Caki2 (cell line): ENCODE measurements around the gene GPR37. TPM values are rescaled to one million over a fixed set of nuclear protein-coding genes. Genes with fewer than 3 reads are reported as not detected.

Experiments
- DNase-seq: peaks from one replicate; pipeline ENCODE4 v3.0.0-alpha.2; 2015; ENCODE audit warnings: low read depth
- in situ Hi-C: cut with HindIII; loops from 2 replicates; pipeline ENCODE4 v1.10.0; 2016; ENCODE audit warnings: low sequenced_read_pairs, low pct_unique_long_range_greater_than_20kb, mixed read lengths
- total RNA-seq: library from RNA; depleted of rRNA; stranded (reverse); fragments of >200 nt; shearing (Covaris generic); gene quantifications from 2 replicates; pipeline ENCODE4 v1.2.3, GENCODE V29; 2014; ENCODE audit warnings: low replicate concordance

The GPR37 gene
- total RNA-seq, 1 experiment from 2014 or later = not detected

- DNase-seq = no peak
- in situ Hi-C loops = no loop called here
These were observed 16.5 kb upstream of the GPR37 start for GRCh38 chr7:124781907-124782734.

- DNase-seq = no peak
- in situ Hi-C loops = no loop called here
These were observed 15.8 kb upstream of the GPR37 start for GRCh38 chr7:124781418-124781817.

- in situ Hi-C loops = no loop called here
- no peak for DNase-seq
These were observed 15.0 kb upstream of the GPR37 start for GRCh38 chr7:124780608-124781007.

- no peak for DNase-seq
- in situ Hi-C loops = no loop called here
These were observed 14.5 kb upstream of the GPR37 start for GRCh38 chr7:124780056-124780455.

GRCh38 chr7:124779620-124780019 lies 14.0 kb upstream of the GPR37 start:
- DNase-seq = no peak
- in situ Hi-C loops = no loop called here

GRCh38 chr7:124779194-124779593 lies 13.6 kb upstream of the GPR37 start:
- no peak for DNase-seq
- in situ Hi-C loops = no loop called here

GRCh38 chr7:124777268-124777667 lies 11.7 kb upstream of the GPR37 start:
- in situ Hi-C loops = no loop called here
- no peak for DNase-seq

- in situ Hi-C loops = no loop called here
- no peak for DNase-seq
These were observed 10.6 kb upstream of the GPR37 start for GRCh38 chr7:124776153-124776552.

- in situ Hi-C loops = no loop called here
- no peak for DNase-seq
These were observed 9.8 kb upstream of the GPR37 start for GRCh38 chr7:124775422-124775821.

GRCh38 chr7:124773938-124774337 lies 8.3 kb upstream of the GPR37 start:
- no peak for DNase-seq
- in situ Hi-C loops = no loop called here

GRCh38 chr7:124773339-124773738 lies 7.7 kb upstream of the GPR37 start:
- no peak for DNase-seq
- in situ Hi-C loops = no loop called here

- DNase-seq = no peak
- in situ Hi-C loops = no loop called here
These were observed 3.5 kb upstream of the GPR37 start for GRCh38 chr7:124769136-124769535.

GRCh38 chr7:124768525-124768924 lies 2.9 kb upstream of the GPR37 start:
- DNase-seq = no peak
- in situ Hi-C loops = no loop called here

- in situ Hi-C loops = no loop called here
- DNase-seq = no peak
These were observed 668 bp downstream of the GPR37 start for GRCh38 chr7:124764847-124765400.

- in situ Hi-C loops = no loop called here
- no peak for DNase-seq
These were observed 1.3 kb downstream of the GPR37 start for GRCh38 chr7:124764051-124764846.

- in situ Hi-C loops = no loop called here
- DNase-seq = no peak
These were observed 2.9 kb downstream of the GPR37 start for GRCh38 chr7:124762611-124763143.

- in situ Hi-C loops = no loop called here
- no peak for DNase-seq
These were observed 4.4 kb downstream of the GPR37 start for GRCh38 chr7:124761164-124761715.

GRCh38 chr7:124758327-124758726 lies 7.3 kb downstream of the GPR37 start:
- in situ Hi-C loops = no loop called here
- DNase-seq = no peak
